ENCODE measurements around the gene TBRG1.
"Not testable (repeated sequence)": the region's sequence is repeated elsewhere in the genome, so short reads cannot be mapped to it uniquely, and the experiment has no call there.

Gene TBRG1, protein sequence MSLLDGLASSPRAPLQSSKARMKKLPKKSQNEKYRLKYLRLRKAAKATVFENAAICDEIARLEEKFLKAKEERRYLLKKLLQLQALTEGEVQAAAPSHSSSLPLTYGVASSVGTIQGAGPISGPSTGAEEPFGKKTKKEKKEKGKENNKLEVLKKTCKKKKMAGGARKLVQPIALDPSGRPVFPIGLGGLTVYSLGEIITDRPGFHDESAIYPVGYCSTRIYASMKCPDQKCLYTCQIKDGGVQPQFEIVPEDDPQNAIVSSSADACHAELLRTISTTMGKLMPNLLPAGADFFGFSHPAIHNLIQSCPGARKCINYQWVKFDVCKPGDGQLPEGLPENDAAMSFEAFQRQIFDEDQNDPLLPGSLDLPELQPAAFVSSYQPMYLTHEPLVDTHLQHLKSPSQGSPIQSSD

DNA sequence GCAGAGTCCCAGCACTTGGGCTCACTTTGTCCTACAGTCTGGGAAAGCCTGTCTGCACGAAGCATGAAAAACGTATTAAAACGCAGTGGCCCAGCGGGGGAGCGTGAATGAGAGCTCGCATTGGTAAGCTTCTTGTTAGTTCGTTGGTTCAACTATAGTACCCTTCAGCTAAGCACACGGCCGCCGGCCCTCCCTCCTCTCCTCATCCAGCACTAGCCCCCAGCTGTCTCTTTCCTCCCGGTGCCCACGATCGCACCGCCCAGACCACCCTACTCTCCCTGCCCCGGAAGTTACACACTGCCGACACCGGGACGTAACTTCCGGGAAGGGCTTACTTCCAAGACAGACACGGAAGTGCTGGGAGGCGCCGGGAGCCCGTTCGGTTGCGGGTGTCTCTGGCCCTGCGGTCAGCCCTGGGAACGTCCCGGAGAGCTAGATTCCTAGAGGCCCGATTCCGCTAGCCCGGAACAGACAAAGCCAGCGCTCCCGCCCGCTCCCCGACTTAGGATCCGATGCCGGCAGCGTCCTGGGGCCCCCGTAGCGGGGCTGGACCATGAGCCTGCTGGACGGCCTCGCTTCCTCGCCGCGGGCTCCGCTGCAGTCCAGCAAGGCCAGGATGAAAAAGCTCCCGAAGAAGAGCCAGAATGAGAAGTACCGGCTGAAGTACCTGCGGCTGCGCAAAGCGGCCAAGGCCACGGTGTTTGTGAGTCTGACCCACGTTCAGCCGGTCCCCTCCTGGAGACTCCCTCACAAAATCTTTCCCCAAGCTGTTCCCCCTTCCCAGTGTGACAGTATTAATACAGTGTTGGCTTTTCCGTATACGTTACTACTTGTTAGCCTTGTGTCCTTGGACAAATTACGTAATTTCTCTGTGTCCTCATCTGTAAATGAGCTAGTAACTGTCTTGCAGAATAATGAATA lies at the start of gene TBRG1:
TBRG1 (plus strand) TSS at position 334 of the 921 bp plus-strand sequence; CDS start at position 554, 220 bp downstream.
- peak; percentile 66 to 84 for DNase-seq

DNA sequence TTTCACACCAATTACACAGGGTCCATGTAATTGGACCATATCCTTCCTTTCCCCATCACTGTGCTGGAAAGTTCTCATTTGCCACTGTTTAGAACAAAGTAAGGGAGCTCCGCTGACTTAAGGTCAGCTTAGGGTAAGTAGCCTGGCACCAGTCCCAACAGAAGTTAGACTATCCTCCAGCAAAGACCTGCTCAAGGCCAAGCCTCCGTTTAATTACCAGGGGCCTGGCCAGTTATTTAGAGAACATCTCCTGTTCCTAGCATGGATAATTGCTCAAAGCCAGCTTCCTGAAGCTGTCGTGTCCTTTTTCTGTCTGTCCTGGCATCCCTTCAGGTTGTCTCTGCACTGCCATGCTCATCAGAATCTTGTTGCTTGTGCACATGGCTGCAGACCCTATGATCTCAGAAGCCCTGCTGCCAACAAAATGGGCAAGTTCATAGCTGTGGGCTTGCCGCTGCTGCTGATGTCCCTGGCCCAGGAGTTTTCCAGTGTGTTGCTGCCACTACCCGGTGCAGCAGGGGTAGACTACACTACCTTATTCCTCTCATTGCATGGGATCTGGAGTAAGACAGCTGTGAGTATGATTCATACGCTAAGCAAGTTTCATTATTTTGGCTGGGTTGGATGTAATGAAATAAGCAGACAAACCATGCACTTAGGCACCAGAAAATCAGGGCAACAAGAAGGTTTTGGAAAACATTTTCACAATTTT lies 44.8 kb upstream of the TBRG1 start:
- DNase-seq, result no peak

DNA sequence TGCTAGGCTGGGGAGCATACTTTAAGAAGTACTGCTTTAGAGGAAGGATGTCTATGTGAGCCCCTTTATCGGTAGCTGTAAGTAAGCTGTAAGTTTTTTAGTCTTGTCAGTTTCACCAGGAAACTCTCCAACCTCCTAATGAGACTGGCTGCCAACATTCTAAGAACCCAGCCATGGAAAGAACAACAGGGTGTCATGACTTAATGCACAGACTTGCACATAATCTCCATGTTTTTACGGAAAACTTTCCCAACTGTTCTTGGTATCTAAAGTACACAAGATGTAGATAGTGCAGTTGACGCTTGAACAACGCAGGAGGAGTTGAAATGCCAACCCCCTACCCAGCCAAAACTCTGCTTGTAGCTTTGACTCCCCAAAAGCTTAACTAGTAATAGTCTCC lies 43.9 kb upstream of the TBRG1 start:
- no peak for DNase-seq

DNA sequence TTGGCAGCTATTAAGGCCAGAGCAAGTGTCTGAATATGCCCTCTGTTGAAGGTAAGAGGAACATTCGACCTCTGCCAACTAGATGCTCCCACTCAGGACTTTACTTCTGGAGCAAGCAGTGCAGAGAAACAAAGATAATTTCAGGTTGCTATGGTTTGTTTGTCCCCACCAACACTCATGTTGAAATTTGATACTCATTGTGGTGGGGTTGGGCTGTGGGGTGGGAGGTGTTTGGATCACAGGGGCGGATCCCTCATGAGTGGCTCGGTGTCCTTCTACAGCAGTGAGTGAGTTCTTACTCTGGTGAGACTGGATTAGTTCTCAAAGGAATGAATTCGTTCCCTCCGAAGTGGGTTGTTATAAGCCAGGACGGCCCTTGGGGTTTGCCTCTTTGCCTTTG lies 40.8 kb upstream of the TBRG1 start:
- DNase-seq, result no peak

DNA sequence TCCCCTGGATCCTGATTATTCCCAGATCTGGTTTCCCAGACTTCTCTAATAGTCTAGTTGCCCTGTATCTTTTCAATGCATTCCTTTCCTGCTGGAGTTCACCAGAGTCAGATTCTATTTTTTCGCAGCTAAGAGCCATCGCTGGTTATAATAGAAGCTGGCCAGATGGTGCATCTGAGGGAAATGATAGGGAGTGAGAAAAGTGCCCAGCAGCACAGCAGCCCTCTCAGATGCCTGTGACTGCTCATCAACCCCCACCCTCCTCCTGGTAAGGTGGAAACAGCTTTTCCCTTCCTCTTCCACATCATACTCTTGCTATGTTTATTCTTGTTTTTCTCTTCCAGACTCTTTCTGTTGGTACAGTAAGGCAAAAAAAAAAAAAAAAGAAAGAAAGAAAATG lies 40.1 kb upstream of the TBRG1 start:
- DNase-seq, result no peak

DNA sequence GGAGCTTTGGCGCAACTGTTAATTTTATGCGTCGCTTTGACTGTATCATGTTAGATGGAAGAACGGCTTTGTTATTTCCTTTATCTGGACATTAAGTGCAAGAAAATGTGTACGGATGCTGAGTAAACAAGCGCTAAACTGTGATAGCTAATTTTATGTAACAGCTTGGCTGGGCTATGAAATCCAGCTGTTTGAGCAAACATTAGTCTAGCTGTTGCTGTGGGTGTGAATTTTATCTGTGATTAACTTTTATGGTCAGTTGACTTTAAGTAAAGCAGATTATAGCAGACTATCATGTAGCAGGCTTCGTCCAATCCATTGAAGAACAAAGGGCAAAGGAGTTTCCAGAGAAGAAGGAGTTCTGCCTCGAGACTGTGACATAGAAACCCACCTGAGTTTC lies 38.9 kb upstream of the TBRG1 start:
- no peak for DNase-seq

DNA sequence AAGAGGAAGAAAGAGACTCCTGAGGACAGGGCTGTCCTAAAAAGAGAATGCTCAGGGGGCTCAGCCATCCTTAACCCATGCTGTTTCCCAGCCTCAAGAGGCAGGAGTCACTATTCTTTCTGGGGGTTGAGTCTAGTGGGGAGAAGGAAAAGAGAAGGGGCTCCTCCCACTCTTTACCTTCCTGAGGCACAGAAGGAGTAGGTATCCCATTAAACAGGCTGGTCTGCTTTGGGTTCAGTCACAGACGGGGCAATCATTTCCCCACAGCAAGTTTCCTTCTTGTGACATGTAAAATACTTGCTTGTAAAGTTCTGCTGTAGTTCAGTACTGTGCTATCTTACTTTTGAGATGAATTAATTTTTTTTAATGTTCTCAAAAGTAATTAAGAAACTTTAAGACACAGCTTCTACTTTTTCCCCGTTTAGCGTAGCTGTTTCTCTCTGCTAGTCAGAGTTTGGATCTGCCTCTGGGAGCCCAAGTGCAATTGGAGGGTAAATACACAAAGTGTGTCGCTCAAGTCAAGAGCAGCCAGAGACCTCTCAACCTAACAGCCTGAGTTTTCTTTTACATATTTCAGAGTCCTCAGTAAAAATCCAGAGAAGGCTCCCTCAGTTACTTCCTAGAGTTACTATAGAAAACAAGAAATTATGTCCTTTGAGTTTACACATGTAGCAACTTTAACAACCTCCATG lies 37.8 kb upstream of the TBRG1 start:
- DNase-seq, result no peak

DNA sequence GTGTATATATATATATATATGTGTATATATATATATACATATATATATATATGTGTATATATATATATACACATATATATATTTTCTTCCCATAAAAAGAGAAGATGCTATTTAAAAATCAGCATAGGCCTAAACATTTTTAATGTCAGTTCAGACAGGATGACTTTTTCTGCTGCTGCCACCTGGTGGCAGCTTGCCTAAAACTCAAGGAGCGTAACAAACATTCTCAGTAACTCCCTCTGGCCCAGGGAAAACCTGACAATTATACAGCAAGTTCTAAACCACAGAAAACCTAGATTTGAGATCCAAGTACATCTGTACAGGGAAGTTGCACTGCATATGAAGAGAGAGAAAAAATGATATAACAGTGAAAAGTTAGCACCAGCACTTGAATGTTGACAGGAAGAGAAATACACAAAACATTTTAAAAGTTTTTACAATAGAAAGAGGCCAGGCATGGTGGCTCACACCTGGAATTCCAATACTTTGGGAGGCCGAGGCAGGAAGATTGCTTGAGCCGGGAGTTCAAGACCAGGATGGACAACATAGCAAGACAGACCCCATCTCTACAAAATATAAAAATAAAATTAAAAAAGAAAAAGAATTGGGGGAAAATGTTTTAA lies 36.3 kb upstream of the TBRG1 start:
- peak; percentile 9 to 58 for DNase-seq

DNA sequence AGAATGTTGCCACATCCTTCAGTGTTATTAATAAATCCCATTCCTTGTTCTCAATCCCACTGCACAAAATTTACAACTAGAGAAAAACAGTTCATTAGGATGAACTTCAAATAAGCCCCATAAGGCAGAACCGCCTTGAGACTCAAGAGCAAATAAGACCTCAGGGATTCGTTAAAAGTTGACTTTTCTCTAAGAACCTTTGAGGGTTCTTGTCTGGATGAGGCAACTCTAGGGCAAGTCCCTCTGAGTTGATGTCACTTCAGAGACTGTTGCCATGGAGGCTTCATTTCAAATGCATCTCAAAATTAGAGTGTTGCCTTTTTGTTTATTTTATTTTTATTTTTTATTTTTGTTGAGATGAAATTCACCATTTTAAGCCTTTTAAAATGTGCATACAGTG lies 31.2 kb upstream of the TBRG1 start:
- DNase-seq, result no peak

DNA sequence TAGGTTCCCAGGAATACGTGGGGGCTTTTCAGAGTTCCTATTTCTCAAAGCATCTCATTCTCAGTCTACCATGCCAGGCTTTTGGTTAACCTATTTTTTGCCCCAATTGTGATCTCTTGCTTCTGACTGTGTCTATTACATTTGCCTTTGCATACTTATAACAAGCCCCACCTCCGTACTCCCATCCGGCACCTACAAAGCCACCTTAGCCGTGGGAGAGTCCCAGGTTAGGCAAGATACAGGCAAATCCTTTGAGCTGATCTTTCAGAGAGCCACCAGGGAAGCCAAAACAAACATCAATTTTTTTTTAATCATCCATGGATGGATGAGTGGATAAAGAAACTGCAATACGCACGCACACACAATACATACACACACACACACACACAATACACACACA lies 30.0 kb upstream of the TBRG1 start:
- DNase-seq, result no peak

DNA sequence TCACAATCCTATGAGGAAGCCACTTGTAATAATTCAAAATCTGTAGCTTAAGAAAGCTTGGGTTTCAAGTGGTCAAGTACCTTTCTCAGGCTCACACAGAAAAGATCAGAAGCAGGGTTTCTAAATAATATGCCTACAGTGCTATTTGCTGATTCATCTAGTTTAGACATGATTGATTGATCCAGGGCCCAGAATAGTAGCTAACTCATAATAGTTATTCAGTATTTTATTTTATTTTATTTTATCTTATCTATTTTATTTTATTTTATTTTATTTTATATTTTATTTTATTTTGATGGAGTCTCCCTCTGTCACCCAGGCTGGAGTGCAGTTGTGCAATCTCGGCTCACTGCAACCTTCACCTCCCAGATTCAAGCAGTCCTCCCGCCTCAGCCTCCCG lies 27.4 kb upstream of the TBRG1 start:
- DNase-seq, result no peak

DNA sequence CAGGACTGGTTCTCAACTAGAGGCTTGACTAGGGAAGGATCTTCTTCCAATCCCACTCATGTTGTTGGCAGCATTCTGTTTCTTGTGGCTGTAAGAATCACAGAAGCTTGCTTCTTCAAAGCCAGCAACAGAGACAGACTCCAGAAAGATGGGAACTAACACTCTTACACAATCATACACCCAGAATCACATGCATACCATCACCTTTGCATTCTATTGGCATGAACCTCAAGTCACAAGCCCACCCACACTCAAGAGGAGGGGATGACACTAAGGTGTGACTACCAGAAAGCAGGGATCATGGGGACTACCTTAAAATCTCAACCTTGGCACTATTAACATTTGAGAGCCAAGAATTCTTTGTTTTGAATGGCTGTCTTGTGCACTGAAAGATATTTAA lies 25.0 kb upstream of the TBRG1 start:
- DNase-seq, result no peak

DNA sequence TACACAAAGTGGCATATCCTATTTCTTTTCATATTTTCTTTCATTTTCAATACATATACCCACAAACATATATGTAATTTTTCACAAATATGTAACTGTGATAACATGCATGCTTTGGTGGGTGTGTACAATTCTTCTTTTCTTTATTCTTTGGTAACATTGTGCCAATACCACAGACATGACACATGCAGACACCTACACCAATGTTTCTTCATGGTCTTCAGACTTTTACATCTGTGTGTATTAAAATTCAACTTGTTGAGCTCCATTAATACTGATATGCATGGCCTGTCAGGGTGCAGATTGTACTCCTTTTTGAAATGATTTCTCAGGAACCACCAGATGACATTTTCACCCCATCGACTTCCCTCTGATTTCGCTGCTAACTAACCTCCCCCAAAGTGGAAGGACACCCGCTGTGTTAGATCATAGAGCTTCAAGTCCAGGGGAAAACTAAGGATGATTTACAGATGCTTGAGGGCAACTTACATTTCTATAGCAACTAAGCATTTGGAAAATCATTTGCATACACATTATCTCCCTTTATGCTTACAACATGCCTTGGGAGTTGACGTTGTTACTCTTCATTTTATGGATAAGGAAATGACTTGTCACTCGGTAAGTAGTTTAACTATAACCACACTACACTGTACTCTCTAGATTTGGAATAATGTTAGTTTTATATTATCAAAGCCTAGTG lies 21.9 kb upstream of the TBRG1 start:
- DNase-seq, result no peak

DNA sequence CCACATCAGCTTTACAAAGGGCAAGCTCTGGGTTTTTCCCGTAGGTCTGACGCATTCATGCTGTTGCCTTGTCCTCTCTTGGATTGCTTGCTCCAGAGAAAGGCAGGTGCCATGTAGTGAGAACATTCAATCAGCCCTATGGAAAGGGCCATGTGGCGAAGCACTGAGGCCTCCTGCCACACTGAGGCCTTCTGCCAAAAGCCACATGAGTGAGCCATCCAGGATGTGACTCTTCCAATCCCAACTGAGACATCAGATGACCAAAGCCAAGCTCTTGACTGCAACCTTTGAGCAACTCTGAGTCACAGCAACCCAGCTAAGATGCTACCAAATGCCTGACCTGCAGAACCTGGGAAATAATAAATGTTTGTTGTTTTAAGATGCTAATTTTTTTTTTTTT lies 20.5 kb upstream of the TBRG1 start:
- DNase-seq, result no peak

DNA sequence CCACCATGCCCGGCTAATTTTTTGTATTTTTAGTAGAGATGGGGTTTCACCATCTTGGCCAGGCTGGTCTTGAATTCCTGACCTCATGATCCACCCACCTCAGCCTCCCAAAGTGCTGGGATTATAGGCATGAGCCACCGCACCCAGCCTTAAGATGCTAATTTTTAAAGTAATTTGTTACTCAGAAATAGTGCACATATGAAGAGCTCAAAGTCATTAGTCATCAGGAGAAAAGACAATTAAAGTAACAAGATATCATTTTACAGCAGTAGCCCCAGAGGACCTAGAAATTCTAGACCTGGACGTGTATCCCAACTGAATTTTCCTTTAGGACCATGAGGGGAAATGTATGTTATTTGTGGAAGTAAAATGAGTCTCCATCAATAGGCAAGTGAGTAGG lies 19.9 kb upstream of the TBRG1 start:
- DNase-seq, result not testable (repeated sequence)

DNA sequence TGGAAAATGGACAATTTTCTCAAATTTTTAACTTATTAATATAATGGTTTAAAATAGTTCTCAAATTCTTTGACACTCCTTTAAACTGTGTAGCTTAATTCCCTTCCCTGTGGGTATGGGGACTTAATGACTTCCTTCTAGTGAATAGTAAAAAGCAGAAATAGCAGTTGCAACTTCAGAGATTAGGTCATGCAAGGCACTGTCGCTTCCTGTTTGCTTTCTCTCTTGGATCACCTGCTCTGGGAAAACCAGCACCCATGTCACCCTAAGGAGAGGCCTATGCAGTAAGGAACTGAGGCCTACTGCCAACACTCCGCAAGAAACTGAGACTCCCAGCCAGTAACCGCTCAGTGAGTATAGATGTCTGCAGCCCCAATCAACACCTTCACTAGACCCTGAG lies 16.9 kb upstream of the TBRG1 start:
- no peak for DNase-seq

DNA sequence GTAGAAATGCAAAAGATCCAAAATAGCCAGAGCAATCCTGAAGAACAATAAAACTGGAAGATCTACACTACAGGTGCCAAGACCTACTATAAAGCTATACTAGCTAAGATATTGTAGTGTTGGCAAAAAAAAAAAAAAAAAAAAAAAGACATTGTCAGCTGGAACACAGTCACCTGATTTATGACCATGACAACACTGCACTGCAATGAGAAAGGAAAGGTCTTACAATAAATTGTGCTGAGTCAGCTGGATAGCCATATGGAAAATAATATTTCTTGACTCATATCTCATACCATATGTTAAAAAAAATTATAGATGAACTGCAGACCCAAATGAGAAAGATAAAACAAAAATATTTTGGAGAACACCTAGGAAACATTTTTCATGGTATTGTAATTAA lies 14.5 kb upstream of the TBRG1 start:
- DNase-seq, result no peak

DNA sequence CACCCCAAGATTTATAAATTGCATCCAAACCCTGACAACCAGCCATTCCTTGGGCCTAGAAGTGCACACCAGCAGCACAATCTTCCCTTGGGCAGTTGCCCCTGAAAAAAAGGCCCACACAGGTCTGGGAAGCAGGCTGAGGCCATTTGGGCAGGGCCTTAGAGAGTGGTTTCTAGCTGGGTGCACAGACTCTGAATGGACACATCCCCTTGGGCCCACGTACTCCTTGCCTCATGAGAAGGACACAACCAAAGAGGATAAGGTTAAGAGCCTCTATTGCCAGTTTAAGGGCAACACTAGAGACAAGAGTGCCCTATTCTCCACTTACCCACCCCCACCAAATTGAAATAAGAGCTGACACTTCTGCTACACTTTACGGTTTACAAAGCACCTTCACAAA lies 12.4 kb upstream of the TBRG1 start:
- DNase-seq, result no peak

DNA sequence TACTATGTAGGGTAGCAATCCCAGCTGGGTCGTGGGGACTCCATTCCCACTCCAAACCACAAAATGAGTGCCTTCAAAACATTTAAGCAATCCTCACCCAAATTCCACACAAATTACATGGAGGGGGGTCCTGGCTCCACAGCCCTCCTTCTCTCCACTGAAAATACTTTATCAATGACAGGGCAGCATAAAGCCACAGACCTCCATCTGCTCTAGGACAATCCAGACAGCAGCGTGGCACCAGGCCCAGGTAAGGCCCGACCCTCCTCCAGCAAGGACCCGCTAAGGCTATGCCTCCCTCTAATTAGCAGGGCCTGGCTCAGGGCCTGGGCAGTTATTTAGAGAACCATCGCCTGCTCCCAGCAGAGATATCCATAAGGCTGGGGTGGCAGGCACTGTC lies 11.6 kb upstream of the TBRG1 start, which contains the start of gene PANX3:
PANX3 (plus strand) TSS at position 365 of the 400 bp plus-strand sequence. CDS start 129 bp downstream, outside the sequence.
- DNase-seq, result no peak

DNA sequence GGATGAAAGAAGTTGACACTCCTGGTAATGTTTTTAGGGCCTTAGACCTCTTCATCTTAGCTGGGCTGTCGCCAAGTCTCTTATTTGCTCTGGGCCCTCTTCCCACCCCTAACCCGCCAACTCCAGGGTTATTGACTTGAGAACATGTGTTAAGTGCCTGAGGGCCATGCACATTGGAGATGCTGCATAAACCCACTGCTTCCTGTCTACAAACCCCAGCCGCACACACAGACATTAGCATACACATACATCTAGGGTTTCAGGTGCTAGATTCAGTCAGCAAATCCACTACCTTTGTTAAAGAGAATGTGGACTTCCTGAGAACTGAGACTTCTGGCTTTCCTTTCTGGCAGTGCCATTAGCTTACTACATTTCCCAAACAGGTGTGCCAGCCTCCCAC lies 10.6 kb upstream of the TBRG1 start:
- DNase-seq, result no peak

DNA sequence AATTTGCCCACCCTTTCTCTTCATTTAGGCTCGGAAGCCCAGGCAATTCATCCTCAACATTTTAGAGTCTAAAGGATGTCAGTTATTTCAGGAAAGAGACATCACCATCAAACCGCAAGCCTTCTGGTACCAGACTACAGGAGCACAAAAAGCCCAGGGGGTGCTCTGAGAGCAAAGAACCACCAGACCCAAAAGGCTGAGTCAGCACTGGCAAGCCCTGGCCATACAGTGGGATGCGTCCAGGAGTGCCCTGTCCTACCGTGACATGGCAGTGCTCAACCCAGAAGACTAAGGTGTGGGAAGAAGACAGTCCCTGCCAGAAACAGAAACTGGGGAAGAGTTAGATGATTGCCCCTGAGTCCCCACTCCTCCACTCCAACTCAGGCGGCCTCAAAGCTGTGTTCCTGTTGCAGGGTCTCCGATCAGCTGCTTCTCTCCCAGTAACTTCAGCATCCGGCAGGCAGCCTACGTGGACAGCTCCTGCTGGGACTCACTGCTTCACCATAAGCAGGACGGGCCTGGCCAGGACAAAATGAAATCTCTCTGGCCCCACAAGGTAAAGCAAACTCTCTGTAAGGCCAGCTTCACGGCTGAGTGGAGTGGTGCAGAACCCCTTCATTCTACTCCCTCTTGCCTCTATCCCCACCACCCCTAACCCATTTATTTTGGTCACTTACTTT lies 10.0 kb upstream of the TBRG1 start:
- DNase-seq, result no peak

Data from SW 1271 (cell line).